Measurements from ENCODE around the gene FHL2.

DNA sequence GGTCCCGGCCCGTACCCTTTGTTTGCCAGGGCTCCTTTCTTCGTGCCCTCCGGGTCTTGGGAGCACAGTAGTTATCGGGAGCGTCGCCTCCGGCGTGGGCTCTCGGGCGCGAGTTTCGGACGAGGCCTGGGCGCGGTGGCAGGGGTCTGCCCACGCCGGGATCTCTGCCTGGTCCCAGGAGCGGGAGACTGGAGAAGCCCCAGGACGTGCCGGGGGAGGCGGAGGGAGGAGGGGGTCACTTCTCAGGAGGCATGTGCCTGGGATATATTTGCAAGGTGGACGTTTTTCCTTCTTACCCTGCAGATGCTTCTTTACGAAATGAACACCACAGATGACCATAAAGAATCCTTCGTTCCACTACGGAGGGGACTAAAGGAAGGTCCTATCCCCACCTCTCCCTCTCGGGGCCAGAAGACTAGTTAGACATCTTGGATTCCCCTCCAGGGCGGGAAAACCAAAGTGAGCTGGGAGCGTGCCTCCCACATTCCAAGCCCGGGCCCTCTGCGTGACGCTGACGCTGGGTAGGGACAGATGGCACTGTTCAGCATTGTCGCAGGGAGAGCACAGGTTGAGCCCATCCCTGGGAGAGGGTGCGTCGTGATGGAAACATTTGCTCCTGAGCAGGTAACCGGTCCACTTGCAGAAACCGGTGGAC lies 483 bp upstream of the FHL2 start:
- TF ChIP-seq, protein P1, sequence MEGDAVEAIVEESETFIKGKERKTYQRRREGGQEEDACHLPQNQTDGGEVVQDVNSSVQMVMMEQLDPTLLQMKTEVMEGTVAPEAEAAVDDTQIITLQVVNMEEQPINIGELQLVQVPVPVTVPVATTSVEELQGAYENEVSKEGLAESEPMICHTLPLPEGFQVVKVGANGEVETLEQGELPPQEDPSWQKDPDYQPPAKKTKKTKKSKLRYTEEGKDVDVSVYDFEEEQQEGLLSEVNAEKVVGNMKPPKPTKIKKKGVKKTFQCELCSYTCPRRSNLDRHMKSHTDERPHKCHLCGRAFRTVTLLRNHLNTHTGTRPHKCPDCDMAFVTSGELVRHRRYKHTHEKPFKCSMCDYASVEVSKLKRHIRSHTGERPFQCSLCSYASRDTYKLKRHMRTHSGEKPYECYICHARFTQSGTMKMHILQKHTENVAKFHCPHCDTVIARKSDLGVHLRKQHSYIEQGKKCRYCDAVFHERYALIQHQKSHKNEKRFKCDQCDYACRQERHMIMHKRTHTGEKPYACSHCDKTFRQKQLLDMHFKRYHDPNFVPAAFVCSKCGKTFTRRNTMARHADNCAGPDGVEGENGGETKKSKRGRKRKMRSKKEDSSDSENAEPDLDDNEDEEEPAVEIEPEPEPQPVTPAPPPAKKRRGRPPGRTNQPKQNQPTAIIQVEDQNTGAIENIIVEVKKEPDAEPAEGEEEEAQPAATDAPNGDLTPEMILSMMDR (IDR thresholded peaks at IDR 0.05; ENCODE audit: low read length), result no peak
- TF ChIP-seq EZH2phosphoT487 (IDR thresholded peaks at IDR 0.05; ENCODE audit: low read length), result no peak

Data from MM.1S (cell line).